ENCODE data around the gene UBE3A.
"Not testable (repeated sequence)": the region's sequence is repeated elsewhere in the genome, so short reads cannot be mapped to it uniquely, and the experiment has no call there.

UBE3A gene

GRCh38 chr15:25438601-25439368 lies at the start of gene UBE3A:
TSS of gene UBE3A (minus strand) at chr15:25439024. CDS start at chr15:25409107, 29,917 bp downstream.
- DNase-seq, result peak; percentile 84

GRCh38 chr15:25487226-25487884 lies 48.5 kb upstream of the UBE3A start:
- no peak for DNase-seq

- no peak for DNase-seq
Measured at GRCh38 chr15:25486051-25486450, 47.2 kb upstream of the UBE3A start.

- DNase-seq, result peak; percentile 56
Measured at GRCh38 chr15:25481208-25481859, 42.5 kb upstream of the UBE3A start.

GRCh38 chr15:25478313-25478712 lies 39.5 kb upstream of the UBE3A start:
- DNase-seq, result no peak

GRCh38 chr15:25477816-25478215 lies 39.0 kb upstream of the UBE3A start:
- DNase-seq, result no peak

- DNase-seq, result no peak
Measured at GRCh38 chr15:25474251-25474650, 35.4 kb upstream of the UBE3A start.

GRCh38 chr15:25470230-25470629 lies 31.4 kb upstream of the UBE3A start:
- no peak for DNase-seq

- no peak for DNase-seq
Measured at GRCh38 chr15:25469377-25469776, 30.6 kb upstream of the UBE3A start.

- no peak for DNase-seq
Measured at GRCh38 chr15:25468611-25469010, 29.8 kb upstream of the UBE3A start.

GRCh38 chr15:25465835-25466234 lies 27.0 kb upstream of the UBE3A start:
- no peak for DNase-seq

- peak; percentile 14 for DNase-seq
Measured at GRCh38 chr15:25464784-25465183, 26.0 kb upstream of the UBE3A start.

- DNase-seq, result no peak
Measured at GRCh38 chr15:25464383-25464782, 25.6 kb upstream of the UBE3A start.

GRCh38 chr15:25456196-25456595 lies 17.4 kb upstream of the UBE3A start:
- no peak for DNase-seq

- DNase-seq, result no peak
Measured at GRCh38 chr15:25455226-25455625, 16.4 kb upstream of the UBE3A start.

GRCh38 chr15:25454771-25455170 lies 15.9 kb upstream of the UBE3A start:
- no peak for DNase-seq

GRCh38 chr15:25453246-25453645 lies 14.4 kb upstream of the UBE3A start:
- DNase-seq, result not testable (repeated sequence)

GRCh38 chr15:25451501-25451900 lies 12.7 kb upstream of the UBE3A start:
- DNase-seq, result no peak

- no peak for DNase-seq
Measured at GRCh38 chr15:25450163-25450562, 11.3 kb upstream of the UBE3A start.

GRCh38 chr15:25446076-25446475 lies 7.3 kb upstream of the UBE3A start:
- DNase-seq, result no peak

GRCh38 chr15:25445412-25445811 lies 6.6 kb upstream of the UBE3A start:
- DNase-seq, result no peak

- DNase-seq, result no peak
Measured at GRCh38 chr15:25441111-25441510, 2.3 kb upstream of the UBE3A start.

- peak; percentile 53 for DNase-seq
Measured at GRCh38 chr15:25439369-25439836, 579 bp upstream of the UBE3A start.

All from MV-4-11 (cell line).